Endothelial cell (in vitro differentiated cells): ENCODE measurements around the gene LSM6. TPM values are rescaled to one million over a fixed set of nuclear protein-coding genes. Genes with fewer than 3 reads are reported as not detected.

ENCODE experiments used
- DNase-seq: peaks from one replicate; pipeline ENCODE4 v3.0.0; 2021; ENCODE audit warnings: low spot score
- H3K27ac Mint-ChIP-seq: one replicate; pipeline ENCODE4 v1.8.0; 2021; ENCODE audit warnings: mixed read lengths, inconsistent platforms; ENCODE audit not compliant: unreplicated experiment
- H3K27me3 Mint-ChIP-seq: one replicate; pipeline ENCODE4 v1.8.0; 2021; ENCODE audit warnings: mild to moderate bottlenecking, moderate library complexity, mixed read lengths, inconsistent platforms; ENCODE audit not compliant: unreplicated experiment
- H3K36me3 Mint-ChIP-seq: one replicate; pipeline ENCODE4 v1.8.0; 2021; ENCODE audit warnings: mild to moderate bottlenecking, low read depth, mixed read lengths, inconsistent platforms; ENCODE audit not compliant: unreplicated experiment
- H3K4me1 Mint-ChIP-seq: one replicate; pipeline ENCODE4 v1.8.0; 2021; ENCODE audit warnings: mild to moderate bottlenecking, mixed read lengths, inconsistent platforms; ENCODE audit not compliant: unreplicated experiment
- H3K4me3 Mint-ChIP-seq: one replicate; pipeline ENCODE4 v1.8.0; 2021; ENCODE audit warnings: mild to moderate bottlenecking, mixed read lengths, inconsistent platforms; ENCODE audit not compliant: unreplicated experiment
- H3K9me3 Mint-ChIP-seq: one replicate; pipeline ENCODE4 v1.8.0; 2021; ENCODE audit warnings: mixed read lengths, inconsistent platforms; ENCODE audit not compliant: unreplicated experiment
- CTCF ChIP-seq: fragments of 200-600 bp; sonication (generic); IDR thresholded peaks from one replicate; pipeline ENCODE4 v1.5.0; 2021; ENCODE audit warnings: antibody characterized with exemption; ENCODE audit not compliant: unreplicated experiment
- total RNA-seq: library from RNA; stranded (reverse); fragmentation: NEBNext Ultra II Directional; extraction: Animal tissue kit (Norgen Biotek cat#: 25700); gene quantifications from one replicate; pipeline ENCODE4 v1.2.1, GENCODE V29; 2021; ENCODE audit not compliant: unreplicated experiment

The LSM6 gene
- total RNA-seq, 1 donor from 2014 or later, result 40.3 TPM

GRCh38 chr4:146142768-146143167 lies 32.8 kb upstream of the LSM6 start:
- Mint-ChIP-seq H3K27ac (no peak overlapping the region), H3K4me1 (no peaks in the 10 kb centered on the region), H3K27me3 (no peaks in the 10 kb centered on the region), H3K9me3 (no peaks in the 10 kb centered on the region), H3K4me3 (no peak overlapping the region), H3K36me3 (no peaks in the 10 kb centered on the region)
- no peak for DNase-seq
- TF ChIP-seq CTCF, result no peak

GRCh38 chr4:146143888-146144287 lies 31.6 kb upstream of the LSM6 start:
- DNase-seq, result no peak
- Mint-ChIP-seq H3K9me3 (no peaks in the 10 kb centered on the region), H3K4me1 (no peaks in the 10 kb centered on the region), H3K4me3 (no peak overlapping the region), H3K36me3 (no peaks in the 10 kb centered on the region), H3K27ac (no peak overlapping the region), H3K27me3 (no peaks in the 10 kb centered on the region)
- TF ChIP-seq CTCF, result no peak

- DNase-seq, result no peak
- H3K4me3 Mint-ChIP-seq, result no peak overlapping the region
- no peaks in the 10 kb centered on the region for H3K36me3 Mint-ChIP-seq
- H3K27me3 Mint-ChIP-seq, result no peaks in the 10 kb centered on the region
- no peaks in the 10 kb centered on the region for H3K4me1 Mint-ChIP-seq
- no peak for TF ChIP-seq CTCF
- no peak overlapping the region for H3K27ac Mint-ChIP-seq
- no peaks in the 10 kb centered on the region for H3K9me3 Mint-ChIP-seq
These were observed 28.6 kb upstream of the LSM6 start for GRCh38 chr4:146146918-146147317.

GRCh38 chr4:146148021-146148420 lies 27.5 kb upstream of the LSM6 start:
- DNase-seq, result no peak
- Mint-ChIP-seq H3K9me3 (no peaks in the 10 kb centered on the region), H3K27ac (no peak overlapping the region), H3K27me3 (no peaks in the 10 kb centered on the region), H3K4me3 (no peak overlapping the region), H3K36me3 (no peaks in the 10 kb centered on the region), H3K4me1 (no peaks in the 10 kb centered on the region)
- TF ChIP-seq CTCF, result no peak

- no peak for TF ChIP-seq CTCF
- no peak for DNase-seq
- no peak overlapping the region for H3K4me3 Mint-ChIP-seq
- no peak overlapping the region for H3K27ac Mint-ChIP-seq
- H3K4me1 Mint-ChIP-seq, result peaks cover 4% of the 10 kb centered on the region
- no peaks in the 10 kb centered on the region for H3K27me3 Mint-ChIP-seq
- no peaks in the 10 kb centered on the region for H3K36me3 Mint-ChIP-seq
- H3K9me3 Mint-ChIP-seq, result no peaks in the 10 kb centered on the region
These were observed 21.5 kb upstream of the LSM6 start for GRCh38 chr4:146154057-146154456.
